Panc1 (cell line): ENCODE measurements around the gene COL11A1. TPM values are rescaled to one million over a fixed set of nuclear protein-coding genes. Genes with fewer than 3 reads are reported as not detected.

Experiments used
- ATAC-seq: fragments of 200-7000 bp; cut with Tn5 transposase; 2 replicates; pipeline ENCODE4 v1.9.1; 2020; ENCODE audit warnings: mild to moderate bottlenecking, moderate library complexity
- BruUV-seq: library from RNA; stranded (reverse); fragments of 400-500 nt; replicated peaks from 2 replicates; lab custom pipeline; 2021; lab: Mats Ljungman, UMichigan
- CTCF ChIA-PET: fragments of 300-600 bp; sonication (Branson Sonifier 250); formaldehyde crosslinking; loops from one replicate; lab custom pipeline; 2022; ENCODE audit warnings: antibody characterized with exemption; lab: Charles Lee
- POLR2A ChIA-PET: fragments of 300-600 bp; sonication (Branson Sonifier 250); formaldehyde crosslinking; loops from one replicate; lab custom pipeline; 2022; ENCODE audit warnings: antibody characterized with exemption; lab: Charles Lee
- DNase-seq: peaks from one replicate; pipeline ENCODE4 v3.0.0-alpha.2; 2010; ENCODE audit warnings: low read depth, low spot score
- H3K27ac ChIP-seq: 2 replicates; pipeline ENCODE4 v1.5.1; 2011; ENCODE audit warnings: mild to moderate bottlenecking, low read length, inconsistent platforms
- H3K27me3 ChIP-seq: fragments of 200-500 bp; sonication (Bioruptor generic); 2 replicates; pipeline ENCODE4 v1.6.0; 2014; ENCODE audit warnings: low read length, inconsistent platforms; ENCODE audit not compliant: control insufficient read depth, insufficient read depth
- H3K36me3 ChIP-seq: fragments of 200-500 bp; sonication (Bioruptor generic); 2 replicates; pipeline ENCODE4 v1.5.1; 2014; ENCODE audit warnings: inconsistent platforms, mild to moderate bottlenecking, low read length, moderate library complexity; ENCODE audit not compliant: control insufficient read depth, insufficient read depth
- H3K4me1 ChIP-seq: 2 replicates; pipeline ENCODE4 v1.5.1; 2011; ENCODE audit warnings: inconsistent platforms, mild to moderate bottlenecking, low read length, moderate library complexity; ENCODE audit not compliant: control insufficient read depth, insufficient read depth
- H3K4me3 ChIP-seq, 2 experiments: 2 replicates each; pipeline ENCODE4 v1.5.1; 2011 to 2012; ENCODE audit warnings: low read depth in 2 of 2, low read length in 2 of 2, mild to moderate bottlenecking in 2 of 2, inconsistent platforms in 1 of 2, moderate library complexity in 1 of 2
- H3K9me3 ChIP-seq: fragments of 200-500 bp; sonication (Bioruptor generic); 2 replicates; pipeline ENCODE4 v1.5.1; 2014; ENCODE audit warnings: low read depth, mild to moderate bottlenecking, inconsistent platforms, low read length, moderate library complexity; ENCODE audit not compliant: control insufficient read depth, insufficient read depth
- POLR2AphosphoS5 ChIP-seq: IDR thresholded peaks from 2 replicates; pipeline ENCODE4 v1.6.1; 2012; ENCODE audit warnings: mild to moderate bottlenecking, low read depth, low read length, moderate library complexity
- SIN3A ChIP-seq: IDR thresholded peaks from 2 replicates; pipeline ENCODE4 v1.6.1; 2012; ENCODE audit warnings: low read depth, mild to moderate bottlenecking, low read length, moderate library complexity, borderline replicate concordance; ENCODE audit not compliant: insufficient read depth
- TCF7L2 ChIP-seq: IDR thresholded peaks from 2 replicates; pipeline ENCODE4 v1.6.1; 2011; ENCODE audit warnings: mild to moderate bottlenecking, low read depth, low read length, inconsistent platforms
- in situ Hi-C: cut with HindIII; loops from 2 replicates; pipeline ENCODE4 v1.10.0; 2016; ENCODE audit warnings: low sequenced_read_pairs, low pct_unique_long_range_greater_than_20kb
- intact Hi-C: fragments of 100-400 bp; cut with micrococcal nuclease; formaldehyde crosslinking; loops from one replicate; pipeline ENCODE4 v1.10.0; 2022; ENCODE audit not compliant: unreplicated experiment
- total RNA-seq: library from RNA; stranded (reverse); gene quantifications from one replicate; pipeline ENCODE4 v1.2.1, GENCODE V29; 2021; ENCODE audit not compliant: unreplicated experiment
- TF ChIP-seq, protein P1 (sequence below): fragments of 450-650 bp; IDR thresholded peaks from 2 replicates; pipeline ENCODE4 v1.5.1; 2017; ENCODE audit warnings: mild to moderate bottlenecking
- TF ChIP-seq, protein P2 (sequence below), 2 experiments: IDR thresholded peaks; 2 replicates each; pipeline ENCODE4 v1.6.1; 2011 to 2012; ENCODE audit warnings: low read depth in 2 of 2, control low read depth in 1 of 2, low read length in 1 of 2, mild to moderate bottlenecking in 1 of 2, moderate library complexity in 1 of 2; ENCODE audit not compliant: insufficient read depth in 1 of 2

Gene COL11A1
- total RNA-seq, 1 experiment from 2014 or later, result 106 TPM

DNA sequence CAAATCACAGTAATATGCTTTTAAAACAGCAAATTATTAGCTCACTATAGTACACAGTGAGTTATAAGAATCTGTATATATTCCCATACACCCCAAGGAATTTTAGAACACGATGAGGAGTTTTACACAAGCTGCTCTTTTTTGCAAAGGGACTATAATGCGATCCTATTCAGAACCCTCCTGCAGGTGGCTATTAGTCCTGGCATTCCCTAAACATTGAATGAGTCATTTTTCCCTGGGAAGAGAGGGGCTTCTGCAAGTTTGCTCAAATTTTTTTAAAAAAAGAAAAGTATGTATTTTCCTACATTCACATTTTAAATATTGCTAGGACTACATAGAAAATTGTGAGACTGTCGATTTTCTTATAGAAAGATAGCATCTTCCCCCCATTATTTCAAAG lies 106.3 kb downstream of the COL11A1 start:
- no peaks in the 10 kb centered on the region; the same call in 1 of the 2 replicates for H3K36me3 ChIP-seq
- H3K4me3 ChIP-seq, result no peak overlapping the region
- BruUV-seq, result no TSS peak
- no peak for TF ChIP-seq POLR2AphosphoS5
- TF ChIP-seq SIN3A, result no peak
- no peak for TF ChIP-seq TCF7L2
- TF ChIP-seq, protein P1, sequence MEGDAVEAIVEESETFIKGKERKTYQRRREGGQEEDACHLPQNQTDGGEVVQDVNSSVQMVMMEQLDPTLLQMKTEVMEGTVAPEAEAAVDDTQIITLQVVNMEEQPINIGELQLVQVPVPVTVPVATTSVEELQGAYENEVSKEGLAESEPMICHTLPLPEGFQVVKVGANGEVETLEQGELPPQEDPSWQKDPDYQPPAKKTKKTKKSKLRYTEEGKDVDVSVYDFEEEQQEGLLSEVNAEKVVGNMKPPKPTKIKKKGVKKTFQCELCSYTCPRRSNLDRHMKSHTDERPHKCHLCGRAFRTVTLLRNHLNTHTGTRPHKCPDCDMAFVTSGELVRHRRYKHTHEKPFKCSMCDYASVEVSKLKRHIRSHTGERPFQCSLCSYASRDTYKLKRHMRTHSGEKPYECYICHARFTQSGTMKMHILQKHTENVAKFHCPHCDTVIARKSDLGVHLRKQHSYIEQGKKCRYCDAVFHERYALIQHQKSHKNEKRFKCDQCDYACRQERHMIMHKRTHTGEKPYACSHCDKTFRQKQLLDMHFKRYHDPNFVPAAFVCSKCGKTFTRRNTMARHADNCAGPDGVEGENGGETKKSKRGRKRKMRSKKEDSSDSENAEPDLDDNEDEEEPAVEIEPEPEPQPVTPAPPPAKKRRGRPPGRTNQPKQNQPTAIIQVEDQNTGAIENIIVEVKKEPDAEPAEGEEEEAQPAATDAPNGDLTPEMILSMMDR, result no peak
- TF ChIP-seq, protein P2, sequence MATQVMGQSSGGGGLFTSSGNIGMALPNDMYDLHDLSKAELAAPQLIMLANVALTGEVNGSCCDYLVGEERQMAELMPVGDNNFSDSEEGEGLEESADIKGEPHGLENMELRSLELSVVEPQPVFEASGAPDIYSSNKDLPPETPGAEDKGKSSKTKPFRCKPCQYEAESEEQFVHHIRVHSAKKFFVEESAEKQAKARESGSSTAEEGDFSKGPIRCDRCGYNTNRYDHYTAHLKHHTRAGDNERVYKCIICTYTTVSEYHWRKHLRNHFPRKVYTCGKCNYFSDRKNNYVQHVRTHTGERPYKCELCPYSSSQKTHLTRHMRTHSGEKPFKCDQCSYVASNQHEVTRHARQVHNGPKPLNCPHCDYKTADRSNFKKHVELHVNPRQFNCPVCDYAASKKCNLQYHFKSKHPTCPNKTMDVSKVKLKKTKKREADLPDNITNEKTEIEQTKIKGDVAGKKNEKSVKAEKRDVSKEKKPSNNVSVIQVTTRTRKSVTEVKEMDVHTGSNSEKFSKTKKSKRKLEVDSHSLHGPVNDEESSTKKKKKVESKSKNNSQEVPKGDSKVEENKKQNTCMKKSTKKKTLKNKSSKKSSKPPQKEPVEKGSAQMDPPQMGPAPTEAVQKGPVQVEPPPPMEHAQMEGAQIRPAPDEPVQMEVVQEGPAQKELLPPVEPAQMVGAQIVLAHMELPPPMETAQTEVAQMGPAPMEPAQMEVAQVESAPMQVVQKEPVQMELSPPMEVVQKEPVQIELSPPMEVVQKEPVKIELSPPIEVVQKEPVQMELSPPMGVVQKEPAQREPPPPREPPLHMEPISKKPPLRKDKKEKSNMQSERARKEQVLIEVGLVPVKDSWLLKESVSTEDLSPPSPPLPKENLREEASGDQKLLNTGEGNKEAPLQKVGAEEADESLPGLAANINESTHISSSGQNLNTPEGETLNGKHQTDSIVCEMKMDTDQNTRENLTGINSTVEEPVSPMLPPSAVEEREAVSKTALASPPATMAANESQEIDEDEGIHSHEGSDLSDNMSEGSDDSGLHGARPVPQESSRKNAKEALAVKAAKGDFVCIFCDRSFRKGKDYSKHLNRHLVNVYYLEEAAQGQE (IDR thresholded peaks at IDR 0.05; ENCODE audit: insufficient read depth in 1 of 2, low read depth in 2 of 2, low read length in 1 of 2), result no peak
- ChIA-PET CTCF (no interaction called here), POLR2A (interaction anchor here (0.5 kb wide), 1 partner anchor 339 kb away, joined by 5 read pairs; no protein-coding TSS in a partner anchor)
- no peaks in the 10 kb centered on the region for H3K27me3 ChIP-seq
- no peaks in the 10 kb centered on the region for H3K9me3 ChIP-seq
- in situ Hi-C loops (no loop called here), intact Hi-C loops (no loop called here)
- DNase-seq, result no peak
- no peak overlapping the region for H3K27ac ChIP-seq
- ATAC-seq, result no peak
- no peaks in the 10 kb centered on the region for H3K4me1 ChIP-seq

DNA sequence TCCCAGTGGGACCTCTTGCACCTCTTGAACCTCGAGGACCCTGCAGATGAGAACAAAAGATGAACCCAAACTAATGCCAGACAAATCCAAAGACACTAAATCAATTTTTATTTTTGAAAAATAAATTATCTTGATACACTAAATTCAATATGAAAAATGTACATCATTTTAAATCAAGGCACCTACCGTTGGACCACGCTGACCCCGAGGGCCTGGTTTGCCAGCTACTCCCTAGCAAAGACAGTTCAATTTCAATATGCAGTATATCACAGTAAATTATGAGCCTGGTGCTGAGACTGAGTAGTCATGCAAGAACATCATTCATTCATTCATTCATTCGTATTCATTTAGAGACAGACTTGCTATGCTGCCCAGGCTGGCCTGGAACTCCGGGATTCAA lies 129.4 kb downstream of the COL11A1 start:
- Histone ChIP-seq H3K4me1 (no peaks in the 10 kb centered on the region), H3K36me3 (peaks cover 2% of the 10 kb centered on the region; the same call in 1 of the 2 replicates), H3K4me3 (no peak overlapping the region), H3K27me3 (no peaks in the 10 kb centered on the region), H3K27ac (no peak overlapping the region), H3K9me3 (no peaks in the 10 kb centered on the region)
- ChIA-PET CTCF (no interaction called here), POLR2A (interaction anchor here (0.5 kb wide), 1 partner anchor 436 kb away, joined by 6 read pairs; no protein-coding TSS in a partner anchor)
- intact Hi-C loops, result no loop called here
- TF ChIP-seq, protein P1, result no peak
- TF ChIP-seq TCF7L2 (no peak), SIN3A (no peak), POLR2AphosphoS5 (no peak)
- TF ChIP-seq, protein P2 (IDR thresholded peaks at IDR 0.05; ENCODE audit: insufficient read depth in 1 of 2, low read depth in 2 of 2, low read length in 1 of 2), result no peak
- ATAC-seq (no peak), DNase-seq (no peak)
- BruUV-seq, result no TSS peak
- in situ Hi-C loops, result no loop called here
